C4-2B (cell line): ENCODE measurements around the gene LRMDA.
A peak's percentile ranks its signal among the peaks of the same experiment; 100 is the strongest.

Experiments
- H3K27ac ChIP-seq: fragments of 450-650 bp; 2 replicates; pipeline ENCODE4 v1.5.1; 2017
- CTCF ChIP-seq: fragments of 450-650 bp; conservative IDR thresholded peaks from 2 replicates; pipeline ENCODE4 v1.5.1; 2017; ENCODE audit warnings: mild to moderate bottlenecking
- ZFX ChIP-seq: fragments of 450-650 bp; IDR thresholded peaks from 2 replicates; pipeline ENCODE4 v1.6.1; 2017

LRMDA gene

GRCh38 chr10:76138906-76139305 is 707.5 kb downstream of the LRMDA start:
- TF ChIP-seq CTCF (no peak), ZFX (no peak)
- H3K27ac ChIP-seq: no peak overlapping the region

GRCh38 chr10:76139431-76139830 is 708.0 kb downstream of the LRMDA start:
- no peak overlapping the region for H3K27ac ChIP-seq
- no peak for TF ChIP-seq ZFX

GRCh38 chr10:76141376-76141775 is 710.0 kb downstream of the LRMDA start:
- TF ChIP-seq CTCF (no peak), ZFX (no peak)
- no peak overlapping the region for H3K27ac ChIP-seq

DNA sequence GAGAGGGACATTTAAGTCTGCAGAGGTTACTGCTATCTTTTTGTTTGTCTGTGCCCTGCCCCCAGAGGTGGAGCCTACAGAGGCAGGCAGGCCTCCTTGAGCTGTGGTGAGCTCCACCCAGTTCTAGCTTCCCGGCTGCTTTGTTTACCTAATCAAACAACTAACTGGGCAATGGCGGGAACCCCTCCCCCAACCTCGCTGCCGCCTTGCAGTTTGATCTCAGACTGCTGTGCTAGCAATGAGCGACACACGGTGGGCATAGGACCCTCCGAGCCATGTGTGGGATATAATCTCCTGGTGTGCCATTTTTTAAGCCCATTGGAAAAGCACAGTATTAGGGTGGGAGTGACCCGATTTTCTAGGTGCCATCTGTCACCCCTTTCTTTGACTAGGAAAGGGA is 716.8 kb downstream of the LRMDA start:
- peak overlapping the region; percentile 43 for H3K27ac ChIP-seq

DNA sequence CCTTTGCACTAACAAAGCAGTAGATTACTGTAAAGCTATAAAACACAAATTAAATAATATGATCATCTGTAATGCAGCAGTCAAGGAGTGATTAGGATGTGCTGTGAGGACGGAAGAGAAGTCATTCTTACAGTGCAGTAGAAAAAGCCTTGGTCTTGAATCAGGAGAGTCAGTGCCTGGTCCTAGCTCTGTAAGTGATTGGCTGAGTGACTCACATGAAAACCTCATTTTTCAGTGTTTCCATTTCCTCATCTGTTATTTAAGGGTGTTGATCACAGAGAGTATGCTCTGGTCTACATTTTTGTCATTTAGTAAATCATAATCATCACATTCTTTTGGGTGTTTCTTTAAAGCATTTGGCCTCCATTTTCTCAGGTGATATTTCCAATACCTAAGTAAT is 717.8 kb downstream of the LRMDA start:
- no peak for TF ChIP-seq ZFX
- no peak for TF ChIP-seq CTCF
- no peak overlapping the region for H3K27ac ChIP-seq

DNA sequence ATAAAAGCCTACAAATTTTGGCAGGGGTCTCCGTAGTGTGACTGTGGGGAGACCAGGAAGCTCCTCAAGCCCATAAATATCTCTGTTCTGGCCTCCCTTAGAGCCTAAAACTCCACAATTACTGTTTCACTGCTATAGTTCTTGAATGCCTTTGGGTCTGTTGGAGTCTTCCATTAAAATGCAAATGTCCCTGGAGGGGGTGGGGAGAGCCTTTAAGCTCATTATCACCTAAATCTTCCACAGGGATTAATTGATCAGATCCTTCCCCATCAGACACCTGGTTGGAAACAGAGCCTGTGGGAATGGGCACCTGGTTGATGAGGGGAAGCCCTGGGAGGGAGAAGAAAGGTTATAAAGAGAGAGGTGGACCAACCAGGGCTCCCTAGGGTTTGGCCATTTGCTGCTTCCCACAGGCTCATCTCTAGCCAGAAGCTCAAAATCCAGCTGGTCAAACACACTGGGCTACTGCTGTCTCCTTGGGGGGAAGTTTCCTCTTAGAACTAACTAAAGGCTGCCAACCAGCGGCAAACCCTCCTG is 718.2 kb downstream of the LRMDA start:
- H3K27ac ChIP-seq: no peak overlapping the region
- TF ChIP-seq CTCF: no peak

DNA sequence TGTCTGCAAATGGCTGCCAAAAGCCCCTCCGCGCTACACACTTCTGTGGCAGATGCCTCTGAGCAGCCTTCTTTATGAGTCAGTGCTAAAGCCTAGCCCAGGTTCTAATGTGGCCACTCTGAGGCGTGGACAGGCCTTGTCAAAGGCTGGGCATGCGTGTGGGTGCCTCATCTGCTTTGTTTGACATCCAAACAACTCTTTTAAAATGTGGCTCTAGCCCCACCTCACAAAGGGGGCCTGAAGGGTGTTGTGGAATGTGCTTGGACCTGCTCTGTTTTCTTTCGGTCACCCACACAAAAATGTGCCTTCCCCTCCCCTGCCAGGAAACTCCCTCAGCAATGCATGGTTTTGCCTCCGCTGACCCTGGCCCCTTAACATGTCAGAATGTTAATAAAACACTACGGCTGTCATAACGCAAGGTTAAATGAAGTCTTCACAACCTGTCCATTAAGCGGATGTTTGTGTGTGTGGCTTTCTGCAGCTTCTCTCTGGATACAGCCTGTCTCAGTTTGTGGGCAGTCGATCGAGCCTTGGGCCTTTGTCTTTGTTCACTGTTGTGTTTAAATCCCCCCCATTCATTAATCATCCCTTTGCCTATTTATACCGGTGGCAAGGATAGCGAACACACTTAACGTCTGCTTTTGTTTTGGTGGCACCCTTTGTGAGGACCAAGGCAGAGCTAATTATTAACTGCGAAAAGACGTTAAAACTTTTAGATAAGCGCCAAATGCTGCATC is 718.9 kb downstream of the LRMDA start:
- TF ChIP-seq CTCF (no peak), ZFX (no peak)
- H3K27ac ChIP-seq: no peak overlapping the region

DNA sequence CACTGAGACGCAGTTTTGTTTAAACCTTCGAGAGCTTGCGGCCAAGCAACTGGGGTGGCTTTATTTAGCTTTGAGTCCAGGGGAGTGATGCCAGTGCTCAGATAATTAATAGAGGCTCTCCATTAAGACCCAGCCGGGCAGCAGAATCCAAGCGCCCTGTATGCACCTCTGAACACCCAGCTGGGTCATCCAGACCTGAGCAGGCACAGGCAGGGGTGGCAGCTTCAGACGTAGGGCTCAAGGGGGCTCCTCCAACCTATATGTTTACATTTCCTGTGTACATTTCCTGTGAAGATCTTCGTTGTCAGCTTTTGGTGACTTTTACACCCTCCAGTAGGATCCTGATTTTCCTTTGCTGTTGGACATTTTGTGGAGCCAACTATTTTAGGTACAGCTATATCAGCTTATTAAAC is 719.5 kb downstream of the LRMDA start:
- no peak overlapping the region for H3K27ac ChIP-seq
- TF ChIP-seq CTCF (no peak), ZFX (no peak)
